Activated CD8-positive, alpha-beta memory T cell treated with anti-CD3 and anti-CD28 coated beads, Interleukin-2, amount 10 ng/mL, durations not matched to agents 7 days and 5 days (primary cell): ENCODE measurements around the gene PTPRS. TPM values are rescaled to one million over a fixed set of nuclear protein-coding genes. Genes with fewer than 3 reads are reported as not detected.
"Not testable (repeated sequence)": the region's sequence is repeated elsewhere in the genome, so short reads cannot be mapped to it uniquely, and the experiment has no call there.

ENCODE experiments used
- ATAC-seq: fragments of 150-1000 bp; cut with Tn5 transposase; one replicate; pipeline ENCODE4 v1.10.0; 2021; ENCODE audit warnings: moderate library complexity
- CTCF ChIA-PET: fragments of 350-600 bp; sonication (Branson Sonifier 250); formaldehyde crosslinking; loops from one replicate; lab custom pipeline; 2021; ENCODE audit warnings: antibody characterized with exemption; lab: Charles Lee
- DNase-seq: peaks from one replicate; pipeline ENCODE4 v3.0.0-alpha.2; 2020
- H3K27ac Mint-ChIP-seq: one replicate; pipeline ENCODE4 v1.8.0; 2021; ENCODE audit warnings: mild to moderate bottlenecking, mixed read lengths
- H3K27me3 Mint-ChIP-seq: one replicate; pipeline ENCODE4 v1.8.0; 2021; ENCODE audit warnings: mixed read lengths
- H3K36me3 Mint-ChIP-seq: one replicate; pipeline ENCODE4 v1.8.0; 2021; ENCODE audit warnings: mild to moderate bottlenecking, mixed read lengths
- H3K4me1 Mint-ChIP-seq: one replicate; pipeline ENCODE4 v1.8.0; 2021; ENCODE audit warnings: mixed read lengths
- H3K4me3 Mint-ChIP-seq: one replicate; pipeline ENCODE4 v1.8.0; 2021; ENCODE audit warnings: mild to moderate bottlenecking, moderate library complexity, mixed read lengths
- H3K9me3 Mint-ChIP-seq: one replicate; pipeline ENCODE4 v1.8.0; 2022; ENCODE audit warnings: low read depth, mixed read lengths
- total RNA-seq, 2 experiments: library from RNA; stranded (reverse); gene quantifications; one replicate each; pipeline ENCODE4 v1.2.3, GENCODE V29; 2021

The PTPRS gene
- total RNA-seq = under 1 TPM; 0.16 to 0.32 TPM

GRCh38 chr19:5340637-5341447 lies at the start of gene PTPRS:
TSS of gene PTPRS (minus strand) at chr19:5340812. CDS start at chr19:5286140, 54,672 bp downstream.
- peaks cover 1% of the 10 kb centered on the region for H3K36me3 Mint-ChIP-seq
- H3K9me3 Mint-ChIP-seq = no peaks in the 10 kb centered on the region
- peaks cover 46% of the 10 kb centered on the region for H3K27me3 Mint-ChIP-seq
- H3K27ac Mint-ChIP-seq = peak within 1 kb of the TSS; percentile 19
- DNase-seq = peak; percentile 66
- CTCF ChIA-PET = no interaction called here
- ATAC-seq = peak; percentile 79
- H3K4me1 Mint-ChIP-seq = peaks cover 10% of the 10 kb centered on the region
- no peak within 1 kb of the TSS for H3K4me3 Mint-ChIP-seq

- H3K36me3 Mint-ChIP-seq = no peaks in the 10 kb centered on the region
- CTCF ChIA-PET = no interaction called here
- H3K9me3 Mint-ChIP-seq = peaks cover 10% of the 10 kb centered on the region
- H3K4me1 Mint-ChIP-seq = no peaks in the 10 kb centered on the region
- no peak overlapping the region for H3K4me3 Mint-ChIP-seq
- DNase-seq (no peak), ATAC-seq (no peak)
- H3K27me3 Mint-ChIP-seq = peaks cover 4% of the 10 kb centered on the region
- H3K27ac Mint-ChIP-seq = no peak overlapping the region
Observed at GRCh38 chr19:5389353-5389752, 48.7 kb upstream of the PTPRS start.

- ATAC-seq (no peak), DNase-seq (no peak)
- no peaks in the 10 kb centered on the region for H3K27me3 Mint-ChIP-seq
- H3K4me1 Mint-ChIP-seq = no peaks in the 10 kb centered on the region
- H3K9me3 Mint-ChIP-seq = peaks cover 15% of the 10 kb centered on the region
- H3K4me3 Mint-ChIP-seq = no peak overlapping the region
- no peak overlapping the region for H3K27ac Mint-ChIP-seq
- CTCF ChIA-PET = no interaction called here
- H3K36me3 Mint-ChIP-seq = peaks cover 2% of the 10 kb centered on the region
Observed at GRCh38 chr19:5387472-5387871, 46.9 kb upstream of the PTPRS start.

- no peak overlapping the region for H3K4me3 Mint-ChIP-seq
- DNase-seq (no peak), ATAC-seq (no peak)
- no peaks in the 10 kb centered on the region for H3K4me1 Mint-ChIP-seq
- no peaks in the 10 kb centered on the region for H3K27me3 Mint-ChIP-seq
- CTCF ChIA-PET = no interaction called here
- peaks cover 4% of the 10 kb centered on the region for H3K36me3 Mint-ChIP-seq
- no peak overlapping the region for H3K27ac Mint-ChIP-seq
- peaks cover 18% of the 10 kb centered on the region for H3K9me3 Mint-ChIP-seq
Observed at GRCh38 chr19:5386841-5387240, 46.2 kb upstream of the PTPRS start.

DNA sequence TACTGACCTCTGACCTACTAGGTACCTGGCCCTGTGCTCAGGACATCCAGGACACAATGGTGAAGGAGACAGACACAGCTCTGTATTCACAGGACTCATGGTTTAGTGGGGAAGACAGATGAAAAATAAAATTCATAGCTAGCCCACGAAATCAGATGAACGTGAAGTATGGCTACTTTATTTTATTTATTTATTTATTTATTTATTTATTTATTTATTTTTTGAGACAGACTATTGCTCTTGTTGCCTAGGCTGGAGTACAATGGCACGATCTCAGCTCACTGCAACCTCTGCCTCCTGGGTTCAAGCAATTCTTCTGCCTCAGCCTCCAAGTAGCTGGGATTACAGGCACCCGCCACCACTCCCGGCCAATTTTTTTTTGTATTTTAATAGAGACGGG lies 40.6 kb upstream of the PTPRS start:
- H3K4me3 Mint-ChIP-seq, H3K27ac Mint-ChIP-seq, CTCF ChIA-PET, ATAC-seq, DNase-seq, H3K36me3 Mint-ChIP-seq, H3K4me1 Mint-ChIP-seq, H3K27me3 Mint-ChIP-seq: not testable (repeated sequence)
- peaks cover 20% of the 10 kb centered on the region for H3K9me3 Mint-ChIP-seq

- Mint-ChIP-seq H3K36me3 (peaks cover 6% of the 10 kb centered on the region), H3K4me3 (no peak overlapping the region), H3K27me3 (no peaks in the 10 kb centered on the region), H3K9me3 (peaks cover 17% of the 10 kb centered on the region), H3K27ac (no peak overlapping the region), H3K4me1 (no peaks in the 10 kb centered on the region)
- ATAC-seq (no peak), DNase-seq (no peak)
- CTCF ChIA-PET = no interaction called here
Observed at GRCh38 chr19:5380215-5380919, 39.8 kb upstream of the PTPRS start.

DNA sequence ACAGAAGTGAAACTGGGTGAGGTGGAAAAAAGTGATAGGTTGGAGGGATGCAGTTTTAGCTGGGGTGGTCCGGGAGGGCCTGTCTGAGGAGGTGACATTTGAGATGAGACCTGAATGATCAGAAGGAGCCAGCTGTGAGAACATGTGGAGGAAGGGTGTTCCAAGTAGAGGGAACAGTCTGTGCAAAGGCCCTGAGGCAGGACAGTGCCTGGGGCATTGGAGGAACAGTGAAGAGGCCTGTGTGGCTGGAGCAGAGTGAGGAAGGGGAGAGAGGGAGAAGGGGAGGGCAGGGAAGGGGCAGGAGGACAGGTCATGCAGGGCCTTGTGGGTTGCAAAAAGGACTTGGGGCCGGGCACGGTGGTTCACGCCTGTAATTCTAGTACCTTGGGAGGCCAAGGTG lies 36.3 kb upstream of the PTPRS start:
- peaks cover 4% of the 10 kb centered on the region for H3K36me3 Mint-ChIP-seq
- no peaks in the 10 kb centered on the region for H3K27me3 Mint-ChIP-seq
- H3K9me3 Mint-ChIP-seq = peaks cover 18% of the 10 kb centered on the region
- ATAC-seq (no peak), DNase-seq (no peak)
- H3K27ac Mint-ChIP-seq = no peak overlapping the region
- no peaks in the 10 kb centered on the region for H3K4me1 Mint-ChIP-seq
- H3K4me3 Mint-ChIP-seq = no peak overlapping the region
- CTCF ChIA-PET = no interaction called here

DNA sequence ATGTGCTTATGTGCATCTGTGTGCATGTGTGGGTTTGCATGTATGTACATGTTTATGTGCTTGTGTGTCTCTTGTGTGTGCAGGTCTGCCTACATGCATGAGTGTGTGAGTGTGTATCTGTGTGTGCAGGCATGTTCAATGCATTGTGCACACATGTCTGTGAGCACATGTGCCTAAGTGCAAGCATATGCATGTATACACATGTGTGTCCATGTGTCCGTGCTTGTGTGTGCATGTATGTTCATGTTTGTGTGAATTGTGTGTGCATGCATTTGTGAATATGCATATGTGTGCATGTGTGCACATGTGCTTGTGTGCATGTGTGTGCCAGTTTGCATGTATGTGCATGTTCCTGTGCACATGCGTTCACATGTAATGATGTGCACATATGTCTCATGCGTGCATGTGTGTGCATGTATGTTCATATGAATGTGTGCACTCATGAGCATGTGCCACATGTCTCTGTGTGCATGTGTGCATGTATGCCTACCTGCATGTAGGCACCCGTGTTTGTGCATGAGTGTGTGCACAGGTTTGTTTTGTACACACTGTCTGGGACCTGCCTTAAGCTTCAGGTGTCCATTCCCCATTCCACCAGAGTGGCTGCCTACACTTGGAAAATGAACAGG lies 32.1 kb upstream of the PTPRS start:
- no peak overlapping the region for H3K4me3 Mint-ChIP-seq
- H3K27me3 Mint-ChIP-seq = no peaks in the 10 kb centered on the region
- DNase-seq (no peak), ATAC-seq (no peak)
- no peaks in the 10 kb centered on the region for H3K4me1 Mint-ChIP-seq
- peaks cover 12% of the 10 kb centered on the region for H3K9me3 Mint-ChIP-seq
- no peaks in the 10 kb centered on the region for H3K36me3 Mint-ChIP-seq
- no peak overlapping the region for H3K27ac Mint-ChIP-seq
- CTCF ChIA-PET = no interaction called here

GRCh38 chr19:5369962-5370367 lies 29.4 kb upstream of the PTPRS start:
- H3K9me3 Mint-ChIP-seq = peaks cover 12% of the 10 kb centered on the region
- ATAC-seq (no peak), DNase-seq (peak; percentile 58)
- no peak overlapping the region for H3K27ac Mint-ChIP-seq
- CTCF ChIA-PET = no interaction called here
- H3K4me3 Mint-ChIP-seq = no peak overlapping the region
- H3K27me3 Mint-ChIP-seq = no peaks in the 10 kb centered on the region
- H3K4me1 Mint-ChIP-seq = no peaks in the 10 kb centered on the region
- no peaks in the 10 kb centered on the region for H3K36me3 Mint-ChIP-seq

DNA sequence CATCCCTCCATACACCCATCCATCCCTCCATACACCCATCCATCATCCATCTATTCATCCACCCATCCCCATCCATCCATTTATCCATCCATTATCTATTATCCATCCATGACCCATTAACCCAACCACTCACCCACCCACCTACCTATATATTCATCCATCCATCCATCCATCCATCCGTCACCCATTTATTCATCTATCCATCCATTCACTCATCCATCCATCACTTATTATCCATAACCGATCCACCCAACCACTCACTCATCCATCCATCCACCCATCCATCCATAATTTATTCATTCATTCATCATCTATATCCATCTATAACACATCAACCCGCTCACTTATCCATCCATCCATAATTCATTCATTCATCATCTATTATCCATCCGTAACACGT lies 28.7 kb upstream of the PTPRS start:
- CTCF ChIA-PET = no interaction called here
- H3K4me3 Mint-ChIP-seq = no peak overlapping the region
- DNase-seq = no peak
- H3K4me1 Mint-ChIP-seq = no peaks in the 10 kb centered on the region
- H3K9me3 Mint-ChIP-seq = peaks cover 8% of the 10 kb centered on the region
- no peaks in the 10 kb centered on the region for H3K27me3 Mint-ChIP-seq
- no peaks in the 10 kb centered on the region for H3K36me3 Mint-ChIP-seq
- H3K27ac Mint-ChIP-seq = no peak overlapping the region
- no peak for ATAC-seq

- Mint-ChIP-seq H3K27ac (no peak overlapping the region), H3K9me3 (peaks cover 3% of the 10 kb centered on the region)
- CTCF ChIA-PET = no interaction called here
Observed at GRCh38 chr19:5367530-5368133, 27.0 kb upstream of the PTPRS start.

DNA sequence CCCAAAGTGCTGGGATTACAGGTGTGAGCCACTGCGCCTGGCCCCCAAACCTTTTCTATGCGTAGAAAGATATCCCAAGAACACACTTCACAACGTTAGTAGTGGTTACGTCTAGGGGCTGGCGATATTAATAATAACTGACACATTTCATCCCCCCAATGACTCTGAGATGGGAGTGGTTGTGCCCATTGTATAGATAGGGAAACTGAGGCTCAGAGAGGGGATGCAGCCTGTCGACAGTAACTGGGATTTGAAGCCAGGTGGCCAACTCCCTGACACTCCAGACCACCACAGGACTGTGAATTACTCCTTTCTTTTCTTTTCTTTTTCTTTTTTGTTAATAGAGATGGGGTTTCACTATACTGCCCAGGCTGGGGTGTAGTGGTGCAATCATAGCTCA lies 25.3 kb upstream of the PTPRS start:
- no peak for DNase-seq
- H3K9me3 Mint-ChIP-seq = no peaks in the 10 kb centered on the region
- no peaks in the 10 kb centered on the region for H3K4me1 Mint-ChIP-seq
- no peak overlapping the region for H3K4me3 Mint-ChIP-seq
- H3K36me3 Mint-ChIP-seq = no peaks in the 10 kb centered on the region
- no peak for ATAC-seq
- CTCF ChIA-PET = no interaction called here
- H3K27me3 Mint-ChIP-seq = no peaks in the 10 kb centered on the region
- H3K27ac Mint-ChIP-seq = no peak overlapping the region

More at GRCh38 chr19:5367530-5368133, 27.0 kb upstream of the PTPRS start:
- Mint-ChIP-seq H3K36me3 (no peaks in the 10 kb centered on the region), H3K27me3 (no peaks in the 10 kb centered on the region), H3K4me1 (no peaks in the 10 kb centered on the region), H3K4me3 (no peak overlapping the region)
- no peak for DNase-seq
- no peak for ATAC-seq

DNA sequence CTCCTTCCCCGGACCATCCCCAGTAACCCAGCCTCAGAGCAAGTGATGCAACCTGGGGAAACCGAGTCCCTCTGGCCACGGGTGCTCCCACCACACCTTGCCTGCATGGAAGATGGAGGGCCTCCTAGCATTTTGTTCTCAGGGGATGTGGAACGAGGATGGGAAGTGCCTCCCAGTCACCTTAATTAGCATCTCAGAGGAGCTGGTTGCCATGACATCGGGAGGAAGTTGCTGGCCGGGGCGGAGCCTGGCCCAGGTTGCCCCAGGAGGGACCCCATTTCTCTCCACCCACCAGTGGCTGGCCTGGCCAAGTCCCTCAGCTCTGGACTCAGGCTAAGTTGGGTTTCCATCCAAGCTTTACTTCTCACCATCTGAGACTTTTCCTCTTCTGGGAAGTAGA lies 24.1 kb upstream of the PTPRS start:
- H3K4me1 Mint-ChIP-seq = no peaks in the 10 kb centered on the region
- CTCF ChIA-PET = interaction anchor here (0.7 kb wide), 1 partner anchor 744 kb away, joined by 4 read pairs; no protein-coding TSS in a partner anchor
- H3K4me3 Mint-ChIP-seq = no peak overlapping the region
- H3K27ac Mint-ChIP-seq = no peak overlapping the region
- H3K9me3 Mint-ChIP-seq = no peaks in the 10 kb centered on the region
- H3K36me3 Mint-ChIP-seq = no peaks in the 10 kb centered on the region
- ATAC-seq = no peak
- no peaks in the 10 kb centered on the region for H3K27me3 Mint-ChIP-seq
- DNase-seq = no peak
